HEK293 (cell line): Measurements from ENCODE around the gene CASKIN1.

Experiments
- AEBP2 ChIP-seq: fragments of 450-650 bp; formaldehyde crosslinking; IDR thresholded peaks from 2 replicates; pipeline ENCODE4 v1.5.1; 2016; ENCODE audit warnings: missing biosample characterization, missing genetic modification characterization, borderline replicate concordance
- ATF2 ChIP-seq: fragments of 450-650 bp; formaldehyde crosslinking; IDR thresholded peaks from 2 replicates; pipeline ENCODE4 v1.5.1; 2016; ENCODE audit warnings: missing biosample characterization, missing genetic modification characterization, low read depth
- EGR2 ChIP-seq: fragments of 450-650 bp; formaldehyde crosslinking; IDR thresholded peaks from 2 replicates; pipeline ENCODE4 v1.5.1; 2016; ENCODE audit warnings: low read depth, missing biosample characterization, missing genetic modification characterization
- GFI1B ChIP-seq: fragments of 450-650 bp; formaldehyde crosslinking; IDR thresholded peaks from 2 replicates; pipeline ENCODE4 v1.5.1; 2016; ENCODE audit warnings: missing biosample characterization, missing genetic modification characterization
- HOXD13 ChIP-seq: sonication (generic); formaldehyde crosslinking; IDR thresholded peaks from 2 replicates; pipeline ENCODE4 v1.8.0; 2022; ENCODE audit warnings: missing genetic modification reagents, borderline replicate concordance
- KLF10 ChIP-seq: fragments of 450-650 bp; IDR thresholded peaks from 2 replicates; pipeline ENCODE4 v1.5.1; 2018; ENCODE audit warnings: missing biosample characterization, mild to moderate bottlenecking, missing genetic modification characterization
- KLF9 ChIP-seq: fragments of 450-650 bp; formaldehyde crosslinking; IDR thresholded peaks from 2 replicates; pipeline ENCODE4 v1.5.1; 2016; ENCODE audit warnings: missing biosample characterization, missing genetic modification characterization, low read depth
- PRDM10 ChIP-seq: fragments of 450-650 bp; formaldehyde crosslinking; IDR thresholded peaks from 2 replicates; pipeline ENCODE4 v1.5.1; 2016; ENCODE audit warnings: missing biosample characterization, missing genetic modification characterization
- YY2 ChIP-seq: fragments of 450-650 bp; formaldehyde crosslinking; IDR thresholded peaks from 2 replicates; pipeline ENCODE4 v1.5.1; 2016; ENCODE audit warnings: missing biosample characterization, missing genetic modification characterization
- ZBTB8A ChIP-seq: fragments of 450-650 bp; formaldehyde crosslinking; IDR thresholded peaks from 2 replicates; pipeline ENCODE4 v1.5.1; 2016; ENCODE audit warnings: missing biosample characterization, missing genetic modification characterization
- ZNF16 ChIP-seq: fragments of 450-650 bp; formaldehyde crosslinking; IDR thresholded peaks from 2 replicates; pipeline ENCODE4 v1.5.1; 2016; ENCODE audit warnings: low read depth, missing biosample characterization, missing genetic modification characterization
- ZNF175 ChIP-seq: fragments of 450-650 bp; formaldehyde crosslinking; IDR thresholded peaks from 2 replicates; pipeline ENCODE4 v1.5.1; 2016; ENCODE audit warnings: missing biosample characterization, missing genetic modification characterization
- ZNF280D ChIP-seq: fragments of 450-650 bp; formaldehyde crosslinking; IDR thresholded peaks from 2 replicates; pipeline ENCODE4 v1.5.1; 2016; ENCODE audit warnings: missing biosample characterization, missing genetic modification characterization
- ZNF366 ChIP-seq: fragments of 450-650 bp; formaldehyde crosslinking; conservative IDR thresholded peaks from 2 replicates; pipeline ENCODE4 v1.5.1; 2016; ENCODE audit warnings: missing biosample characterization, missing genetic modification characterization
- ZNF394 ChIP-seq: fragments of 450-650 bp; formaldehyde crosslinking; IDR thresholded peaks from 2 replicates; pipeline ENCODE4 v1.5.1; 2016; ENCODE audit warnings: missing biosample characterization, missing genetic modification characterization, mild to moderate bottlenecking, moderate library complexity, borderline replicate concordance
- ZNF426 ChIP-seq: fragments of 450-650 bp; formaldehyde crosslinking; IDR thresholded peaks from 2 replicates; pipeline ENCODE4 v1.5.1; 2017; ENCODE audit warnings: missing biosample characterization, missing genetic modification characterization, mild to moderate bottlenecking, inconsistent platforms, moderate library complexity
- ZNF449 ChIP-seq: fragments of 450-650 bp; formaldehyde crosslinking; IDR thresholded peaks from 2 replicates; pipeline ENCODE4 v1.5.1; 2017; ENCODE audit warnings: missing biosample characterization, mild to moderate bottlenecking, missing genetic modification characterization, moderate library complexity
- ZNF560 ChIP-seq: fragments of 450-650 bp; formaldehyde crosslinking; IDR thresholded peaks from 2 replicates; pipeline ENCODE4 v1.5.1; 2017; ENCODE audit warnings: missing biosample characterization, missing genetic modification characterization, borderline replicate concordance
- ZNF580 ChIP-seq: fragments of 450-650 bp; formaldehyde crosslinking; IDR thresholded peaks from 2 replicates; pipeline ENCODE4 v1.5.1; 2016; ENCODE audit warnings: missing biosample characterization, missing genetic modification characterization
- ZNF658 ChIP-seq: fragments of 450-650 bp; formaldehyde crosslinking; IDR thresholded peaks from 2 replicates; pipeline ENCODE4; 2016; ENCODE audit warnings: missing biosample characterization, missing genetic modification characterization
- ZNF664 ChIP-seq: fragments of 450-650 bp; formaldehyde crosslinking; IDR thresholded peaks from 2 replicates; pipeline ENCODE4 v1.5.1; 2016; ENCODE audit warnings: missing biosample characterization, missing genetic modification characterization
- ZNF692 ChIP-seq: fragments of 450-650 bp; formaldehyde crosslinking; IDR thresholded peaks from 2 replicates; pipeline ENCODE4 v1.5.1; 2016; ENCODE audit warnings: missing biosample characterization, missing genetic modification characterization
- ZNF830 ChIP-seq: fragments of 450-650 bp; IDR thresholded peaks from 2 replicates; pipeline ENCODE4 v1.5.0; 2018; ENCODE audit warnings: missing biosample characterization, missing genetic modification characterization, low read depth, mild to moderate bottlenecking, moderate library complexity
- ZSCAN23 ChIP-seq: fragments of 450-650 bp; formaldehyde crosslinking; IDR thresholded peaks from 2 replicates; pipeline ENCODE4 v1.5.1; 2016; ENCODE audit warnings: missing biosample characterization, missing genetic modification characterization

The CASKIN1 gene

GRCh38 chr16:2195322-2196161, 863 bp downstream of the CASKIN1 start (continued):
- TF ChIP-seq PRDM10 = no peak
- no peak for TF ChIP-seq ZNF658 (tag by site-specific recombination)
- peak; percentile 63 for TF ChIP-seq KLF9 (tag by site-specific recombination)
- peak; percentile 67; the same call in 1 of the 2 replicates for TF ChIP-seq ZNF692 (tag by site-specific recombination)
- no peak for TF ChIP-seq GFI1B (tag by site-specific recombination)
- no peak for TF ChIP-seq EGR2 (tag by site-specific recombination)
- no peak for TF ChIP-seq HOXD13
- TF ChIP-seq ZNF426 (tag by site-specific recombination) = no peak
- no peak for TF ChIP-seq KLF10 (tag by site-specific recombination)
- no peak for TF ChIP-seq ZNF830 (tag by site-specific recombination)
- no peak for TF ChIP-seq ZNF16 (tag by site-specific recombination)
- no peak for TF ChIP-seq AEBP2 (tag by site-specific recombination)
- TF ChIP-seq ZNF366 (tag by site-specific recombination) = no peak
- no peak for TF ChIP-seq ZSCAN23 (tag by site-specific recombination)
- TF ChIP-seq ZNF449 (tag by site-specific recombination) = no peak
- no peak for TF ChIP-seq ZNF580 (tag by site-specific recombination)
- no peak for TF ChIP-seq ZNF394
- TF ChIP-seq YY2 (tag by site-specific recombination) = no peak
- no peak for TF ChIP-seq ZNF560 (tag by site-specific recombination)
- no peak for TF ChIP-seq ZNF664 (tag by site-specific recombination)
- no peak for TF ChIP-seq ZNF280D (tag by site-specific recombination)
- no peak for TF ChIP-seq ZNF175 (tag by site-specific recombination)
- TF ChIP-seq ZBTB8A = peak; percentile 70
- no peak for TF ChIP-seq ATF2
